Mucosa of stomach (tissue), 1 donor: ENCODE data around the gene STK39.

Experiments used
- H3K27me3 ChIP-seq: one replicate; pipeline ENCODE4 v1.7.0; 2013; ENCODE audit warnings: mild to moderate bottlenecking, low read length; ENCODE audit not compliant: control insufficient read depth, insufficient read depth
- H3K36me3 ChIP-seq: one replicate; pipeline ENCODE4 v1.7.0; 2013; ENCODE audit warnings: low read length; ENCODE audit not compliant: control insufficient read depth, insufficient read depth
- H3K4me1 ChIP-seq: one replicate; pipeline ENCODE4 v1.7.0; 2013; ENCODE audit warnings: mild to moderate bottlenecking, low read length; ENCODE audit not compliant: control insufficient read depth, insufficient read depth
- H3K4me3 ChIP-seq: one replicate; pipeline ENCODE4 v1.7.0; 2013; ENCODE audit warnings: low read length
- H3K9ac ChIP-seq: one replicate; pipeline ENCODE4 v1.7.0; 2013; ENCODE audit warnings: mild to moderate bottlenecking, low read length, moderate library complexity
- H3K9me3 ChIP-seq: one replicate; pipeline ENCODE4 v1.7.0; 2013; ENCODE audit warnings: mild to moderate bottlenecking, low read length, moderate library complexity; ENCODE audit not compliant: control insufficient read depth
- donor health status: Pancreatic carcinoma.

Gene STK39

GRCh38 chr2:167972020-167972419 is 275.4 kb downstream of the STK39 start:
- Histone ChIP-seq H3K9ac (no peak overlapping the region), H3K4me3 (no peak overlapping the region), H3K36me3 (no peaks in the 10 kb centered on the region), H3K4me1 (no peaks in the 10 kb centered on the region), H3K9me3 (no peaks in the 10 kb centered on the region), H3K27me3 (no peaks in the 10 kb centered on the region)

- Histone ChIP-seq H3K27me3 (no peaks in the 10 kb centered on the region), H3K36me3 (no peaks in the 10 kb centered on the region), H3K9ac (no peak overlapping the region), H3K4me3 (no peak overlapping the region), H3K4me1 (no peaks in the 10 kb centered on the region), H3K9me3 (no peaks in the 10 kb centered on the region)
Observed at GRCh38 chr2:167966937-167967913, 280.2 kb downstream of the STK39 start.

GRCh38 chr2:167965907-167966761 is 281.3 kb downstream of the STK39 start:
- Histone ChIP-seq H3K4me1 (no peaks in the 10 kb centered on the region), H3K9me3 (no peaks in the 10 kb centered on the region), H3K9ac (no peak overlapping the region), H3K36me3 (no peaks in the 10 kb centered on the region), H3K4me3 (no peak overlapping the region), H3K27me3 (no peaks in the 10 kb centered on the region)

GRCh38 chr2:167964650-167965413 is 282.6 kb downstream of the STK39 start:
- Histone ChIP-seq H3K36me3 (no peaks in the 10 kb centered on the region), H3K4me3 (no peak overlapping the region), H3K9ac (no peak overlapping the region)

GRCh38 chr2:167963899-167964649 is 283.3 kb downstream of the STK39 start:
- no peaks in the 10 kb centered on the region for H3K27me3 ChIP-seq
- H3K4me1 ChIP-seq = no peaks in the 10 kb centered on the region
- H3K4me3 ChIP-seq = no peak overlapping the region
- H3K9ac ChIP-seq = no peak overlapping the region
- H3K36me3 ChIP-seq = no peaks in the 10 kb centered on the region
- no peaks in the 10 kb centered on the region for H3K9me3 ChIP-seq

More at GRCh38 chr2:167964650-167965413, 282.6 kb downstream of the STK39 start:
- Histone ChIP-seq H3K27me3 (no peaks in the 10 kb centered on the region), H3K4me1 (no peaks in the 10 kb centered on the region), H3K9me3 (no peaks in the 10 kb centered on the region)

- Histone ChIP-seq H3K36me3 (no peaks in the 10 kb centered on the region), H3K9me3 (no peaks in the 10 kb centered on the region), H3K27me3 (no peaks in the 10 kb centered on the region), H3K4me1 (no peaks in the 10 kb centered on the region), H3K9ac (no peak overlapping the region), H3K4me3 (no peak overlapping the region)
Observed at GRCh38 chr2:167962436-167963226, 284.8 kb downstream of the STK39 start.

GRCh38 chr2:167961536-167962048 is 285.8 kb downstream of the STK39 start:
- Histone ChIP-seq H3K36me3 (no peaks in the 10 kb centered on the region), H3K4me3 (no peak overlapping the region), H3K4me1 (no peaks in the 10 kb centered on the region), H3K9me3 (no peaks in the 10 kb centered on the region), H3K9ac (no peak overlapping the region), H3K27me3 (no peaks in the 10 kb centered on the region)

GRCh38 chr2:167960089-167960747 is 287.2 kb downstream of the STK39 start:
- H3K36me3 ChIP-seq = no peaks in the 10 kb centered on the region
- H3K9me3 ChIP-seq = no peaks in the 10 kb centered on the region
- H3K9ac ChIP-seq = no peak overlapping the region
- H3K4me1 ChIP-seq = no peaks in the 10 kb centered on the region
- H3K27me3 ChIP-seq = no peaks in the 10 kb centered on the region
- H3K4me3 ChIP-seq = no peak overlapping the region

- H3K4me1 ChIP-seq = no peaks in the 10 kb centered on the region
- no peaks in the 10 kb centered on the region for H3K9me3 ChIP-seq
- no peak overlapping the region for H3K9ac ChIP-seq
- H3K36me3 ChIP-seq = no peaks in the 10 kb centered on the region
- no peaks in the 10 kb centered on the region for H3K27me3 ChIP-seq
- H3K4me3 ChIP-seq = no peak overlapping the region
Observed at GRCh38 chr2:167957662-167958061, 289.7 kb downstream of the STK39 start.

- H3K4me3 ChIP-seq = no peak overlapping the region
- H3K27me3 ChIP-seq = no peaks in the 10 kb centered on the region
- no peaks in the 10 kb centered on the region for H3K4me1 ChIP-seq
- no peak overlapping the region for H3K9ac ChIP-seq
- no peaks in the 10 kb centered on the region for H3K36me3 ChIP-seq
- no peaks in the 10 kb centered on the region for H3K9me3 ChIP-seq
Observed at GRCh38 chr2:167955264-167955906, 292.0 kb downstream of the STK39 start.
